NCI-H1694 treated with DMSO at 0.1 percent for 48 hours (cell line): ENCODE measurements around the gene MEF2C.

Experiments
- DNase-seq: peaks from one replicate; lab custom pipeline; 2025; lab: John Stamatoyannopoulos, UW

The MEF2C gene

DNA sequence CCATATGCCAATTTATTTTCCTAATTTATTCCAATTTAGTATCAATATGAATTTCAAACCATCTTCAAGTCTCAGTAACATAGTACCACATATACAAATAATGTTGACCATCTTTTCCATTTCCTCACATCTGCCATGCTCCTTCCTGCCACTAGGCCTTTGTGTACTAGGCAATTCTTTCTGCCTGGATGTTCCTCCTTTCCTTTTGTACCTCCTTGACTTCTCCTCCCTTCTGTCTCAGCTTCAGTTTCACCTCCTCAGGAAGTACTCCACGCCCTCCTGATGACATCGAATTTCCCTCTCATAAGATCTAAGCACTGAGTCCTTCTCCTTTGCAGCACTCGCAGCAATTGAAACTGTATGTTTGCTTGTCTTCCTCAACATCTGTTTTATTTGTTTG, 53.9 kb downstream of the MEF2C start:
- DNase-seq: no peak

GRCh38 chr5:88827997-88828396, 55.0 kb downstream of the MEF2C start:
- DNase-seq: no peak

DNA sequence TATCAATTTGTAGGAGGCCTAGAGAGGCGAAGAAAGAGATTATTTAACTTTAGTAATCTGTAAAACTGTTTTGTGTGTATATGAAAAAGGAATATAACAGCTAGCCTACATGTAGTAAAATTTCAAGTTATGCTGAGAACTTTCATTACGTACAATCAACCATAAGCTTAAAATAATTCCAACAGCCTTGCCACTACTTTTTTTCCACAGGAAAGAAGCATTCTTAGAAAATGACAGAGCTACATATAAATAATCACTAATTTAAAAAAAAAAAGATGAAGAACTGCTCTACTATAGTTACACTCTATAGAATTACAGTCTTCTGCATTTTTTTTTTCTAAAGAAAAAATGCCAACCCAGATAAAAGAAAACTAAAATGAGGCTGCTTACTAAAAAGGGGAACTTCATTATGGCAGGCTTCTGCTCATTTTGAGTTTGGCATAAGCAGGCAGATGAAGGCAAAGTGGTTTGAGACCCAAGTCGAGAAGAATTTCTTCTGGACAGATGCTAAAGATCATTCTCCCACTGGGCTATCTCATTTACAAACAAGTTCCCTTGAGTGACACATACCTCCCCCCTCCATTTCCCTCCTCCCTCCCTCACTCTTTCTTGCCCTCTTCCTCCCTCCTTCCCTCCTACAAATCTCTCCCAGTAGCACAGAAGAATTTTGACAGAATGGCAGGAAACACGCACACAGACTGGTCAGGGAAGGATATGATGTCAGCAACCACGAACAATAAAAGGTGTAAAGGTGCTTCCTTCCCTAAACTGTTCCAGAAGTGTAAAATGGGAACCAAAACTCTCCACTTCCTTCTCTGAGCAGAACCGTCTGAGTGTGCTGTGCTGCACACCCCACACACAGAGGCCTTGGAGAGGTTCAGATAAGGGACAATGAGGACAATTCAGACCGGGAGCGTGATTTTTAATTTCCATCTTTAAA, 56.1 kb downstream of the MEF2C start:
- no peak for DNase-seq

- DNase-seq: no peak
Observed at GRCh38 chr5:88825584-88826315, 57.2 kb downstream of the MEF2C start.

DNA sequence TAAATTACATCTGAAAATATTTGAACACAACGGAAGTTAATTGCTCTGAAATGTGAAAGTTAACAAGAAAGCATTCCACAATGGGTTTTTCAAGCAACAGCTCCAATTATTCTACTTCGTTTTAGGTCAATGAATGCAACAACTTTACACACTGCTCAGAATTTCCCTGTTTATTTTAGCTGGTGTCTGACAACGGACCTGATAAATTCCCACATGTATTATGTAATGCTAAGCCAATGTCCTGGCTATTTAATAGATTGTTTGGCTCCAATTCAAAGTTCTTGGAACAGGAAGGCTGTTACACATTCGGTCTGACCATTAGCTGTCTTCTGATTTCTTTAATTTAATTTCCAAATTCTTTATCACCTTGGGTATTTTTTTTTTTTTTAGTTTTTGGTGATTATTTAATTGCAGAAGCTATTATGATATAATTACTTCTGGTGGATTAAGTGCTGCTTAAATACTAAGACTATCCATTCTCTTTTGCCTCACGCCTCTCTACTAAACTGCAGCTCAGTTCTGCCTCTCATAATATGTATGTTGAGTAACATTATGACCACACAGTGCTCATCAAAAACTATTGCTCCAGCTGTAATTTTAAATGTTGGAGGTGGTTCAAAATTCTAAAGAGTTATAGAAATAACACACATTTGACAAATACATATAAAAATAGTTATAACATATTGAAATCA, 57.9 kb downstream of the MEF2C start:
- no peak for DNase-seq

DNA sequence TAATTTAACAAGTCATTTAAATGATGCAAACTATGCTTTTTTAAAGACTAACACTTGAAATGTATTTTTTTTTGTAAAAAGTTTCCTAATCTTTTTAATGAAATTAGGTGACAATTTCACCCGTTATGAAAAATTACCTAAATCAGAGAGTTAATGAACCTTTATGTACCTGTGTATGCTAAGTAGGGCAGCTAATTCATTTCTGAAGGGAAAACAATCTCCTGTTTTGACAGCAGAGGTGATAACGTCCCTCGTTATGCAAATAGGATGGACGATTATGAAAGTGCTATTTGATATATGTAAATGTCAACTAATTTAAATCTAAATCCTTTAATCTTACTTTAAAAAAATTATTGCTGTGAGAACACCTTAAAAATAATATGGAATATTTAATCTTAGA, 58.8 kb downstream of the MEF2C start:
- no peak for DNase-seq

DNA sequence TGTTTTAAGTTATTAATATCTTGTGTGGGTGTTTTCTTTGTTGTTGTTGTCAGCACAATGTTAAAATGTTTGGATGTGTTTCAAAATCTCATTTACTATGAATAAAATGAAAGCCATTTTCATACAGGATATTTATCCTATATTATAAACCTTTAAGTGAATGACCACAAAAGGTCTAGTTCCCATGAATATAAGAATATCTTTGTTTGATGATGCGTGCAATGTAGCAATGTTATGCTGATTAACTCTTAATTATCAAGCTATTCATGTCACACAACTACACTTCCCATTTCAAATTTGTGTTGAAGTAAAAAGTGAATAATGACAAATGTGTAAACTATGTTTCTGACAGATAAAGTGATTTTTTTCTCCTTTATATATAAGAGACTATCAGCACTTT, 59.8 kb downstream of the MEF2C start:
- DNase-seq: no peak

DNA sequence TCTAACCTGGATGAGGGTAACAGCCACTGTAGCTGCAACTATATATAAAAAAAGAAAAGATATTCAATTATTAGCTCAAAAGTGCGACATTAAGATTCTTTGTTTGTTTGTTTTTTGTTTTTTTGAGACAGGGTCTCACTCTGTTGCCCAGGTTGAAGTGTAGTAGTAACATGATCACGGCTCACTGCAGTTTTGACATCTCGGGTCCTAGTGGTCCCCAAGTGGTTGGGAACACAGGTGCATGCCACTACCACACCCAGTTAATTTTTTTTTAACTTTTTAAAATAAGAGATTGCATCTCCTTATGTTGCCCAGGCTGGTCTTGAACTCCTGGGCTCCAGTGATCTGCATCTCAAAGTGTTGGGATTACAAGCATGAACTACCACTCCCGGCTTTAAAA, 61.8 kb downstream of the MEF2C start:
- no peak for DNase-seq

DNA sequence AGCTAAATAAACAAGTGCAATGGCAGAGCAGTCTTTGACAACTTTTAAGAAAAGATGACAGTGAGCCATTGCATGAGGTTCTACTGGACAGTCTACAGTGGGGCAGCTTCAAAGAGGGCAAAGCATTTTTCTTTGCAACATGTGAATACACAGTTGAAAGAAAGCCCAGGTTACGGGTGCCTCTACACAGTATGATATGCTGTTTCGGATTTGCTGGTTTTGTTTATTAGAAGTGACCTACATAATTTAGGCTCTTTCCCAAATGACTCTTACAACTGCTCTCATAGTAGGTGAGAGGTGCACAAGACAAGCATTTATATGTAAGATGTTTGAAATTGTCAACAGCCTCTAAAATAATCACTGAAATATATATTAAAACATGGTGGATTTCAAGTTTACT, 62.4 kb downstream of the MEF2C start:
- no peak for DNase-seq

GRCh38 chr5:88819301-88819999, 63.5 kb downstream of the MEF2C start:
- DNase-seq: no peak

- DNase-seq: no peak
Observed at GRCh38 chr5:88818296-88818695, 64.7 kb downstream of the MEF2C start.

- no peak for DNase-seq
Observed at GRCh38 chr5:88816195-88816594, 66.8 kb downstream of the MEF2C start.

GRCh38 chr5:88815050-88815789, 67.8 kb downstream of the MEF2C start:
- no peak for DNase-seq

GRCh38 chr5:88813805-88814575, 69.0 kb downstream of the MEF2C start:
- DNase-seq: no peak

GRCh38 chr5:88813244-88813643, 69.7 kb downstream of the MEF2C start:
- no peak for DNase-seq

DNA sequence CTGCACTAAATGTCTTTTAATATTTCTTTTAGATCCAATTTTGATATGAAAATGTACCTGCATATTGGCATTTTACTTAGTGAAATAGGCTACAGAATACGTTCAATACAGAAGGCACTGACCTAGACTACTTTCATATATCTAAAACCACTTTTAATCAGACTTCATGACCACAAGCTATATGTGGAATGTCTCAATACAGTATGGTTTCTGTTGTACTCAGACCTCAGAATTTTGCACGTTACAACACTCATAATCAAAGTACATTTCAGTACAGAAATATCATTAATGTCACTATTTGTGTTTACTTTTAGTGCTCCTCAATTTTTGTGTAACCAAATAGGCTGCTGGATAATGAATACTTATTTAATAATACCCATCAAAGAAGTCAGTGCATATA, 74.8 kb downstream of the MEF2C start:
- no peak for DNase-seq

- DNase-seq: no peak
Observed at GRCh38 chr5:88807327-88807726, 75.7 kb downstream of the MEF2C start.

DNA sequence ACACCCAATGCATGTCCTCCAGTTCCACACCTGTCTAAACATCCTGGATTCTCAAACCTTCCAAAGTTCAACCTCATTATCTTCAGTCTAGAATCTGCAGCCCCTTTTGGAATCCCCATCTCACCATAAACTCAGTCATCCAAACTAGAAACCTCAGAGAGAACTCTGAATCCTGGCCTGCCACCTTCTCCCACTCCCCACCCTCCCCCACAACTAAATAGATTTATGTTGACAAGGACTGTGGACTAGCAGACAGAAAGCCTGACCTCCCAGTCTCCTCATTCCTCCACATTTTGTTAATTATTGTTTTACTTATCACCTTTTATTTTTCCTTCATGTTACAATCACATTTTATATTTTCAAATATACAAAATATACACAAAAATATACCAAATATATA, 76.6 kb downstream of the MEF2C start:
- DNase-seq: no peak

- no peak for DNase-seq
Observed at GRCh38 chr5:88805151-88805784, 77.7 kb downstream of the MEF2C start.

- DNase-seq: no peak
Observed at GRCh38 chr5:88804444-88804843, 78.5 kb downstream of the MEF2C start.
